GM23338 (cell line): ENCODE data around the gene FYB2. TPM values are rescaled to one million over a fixed set of nuclear protein-coding genes. Genes with fewer than 3 reads are reported as not detected.
A peak's percentile ranks its signal among the peaks of the same experiment; 100 is the strongest.

Experiments
- ATAC-seq: fragments of 200-7000 bp; cut with Tn5 transposase; 3 replicates; pipeline ENCODE4 v1.9.1; 2020
- DNase-seq: peaks from one replicate; pipeline ENCODE4 v3.0.0-alpha.2; 2015; ENCODE audit warnings: low spot score
- H2AFZ ChIP-seq: fragments of 200-600 bp; sonication (generic); 2 replicates; pipeline ENCODE4 v1.8.0; 2016; ENCODE audit warnings: antibody characterized with exemption, mild to moderate bottlenecking, moderate library complexity
- H3F3A ChIP-seq: fragments of 200-600 bp; sonication (generic); replicated peaks from 2 replicates; pipeline ENCODE4 v1.8.0; 2017; ENCODE audit warnings: antibody characterized with exemption, mixed run types, low read depth
- H3K27ac ChIP-seq: fragments of 200-600 bp; sonication (generic); 2 replicates; pipeline ENCODE4 v1.6.1; 2016; ENCODE audit warnings: low read depth
- H3K27me3 ChIP-seq: fragments of 200-600 bp; sonication (generic); 2 replicates; pipeline ENCODE4 v1.8.0; 2016; ENCODE audit warnings: mild to moderate bottlenecking, mixed run types, moderate library complexity; ENCODE audit not compliant: insufficient read depth
- H3K36me3 ChIP-seq: fragments of 200-600 bp; sonication (generic); 2 replicates; pipeline ENCODE4 v1.8.0; 2016; ENCODE audit warnings: mild to moderate bottlenecking; ENCODE audit not compliant: insufficient read depth
- H3K4me1 ChIP-seq: fragments of 200-600 bp; sonication (generic); 2 replicates; pipeline ENCODE4 v1.8.0; 2016; ENCODE audit warnings: mild to moderate bottlenecking, moderate library complexity; ENCODE audit not compliant: insufficient read depth
- H3K4me2 ChIP-seq: fragments of 200-600 bp; sonication (generic); 2 replicates; pipeline ENCODE4 v1.7.1; 2017; ENCODE audit warnings: mixed run types
- H3K4me3 ChIP-seq: fragments of 200-600 bp; sonication (generic); 2 replicates; pipeline ENCODE4 v1.6.1; 2016; ENCODE audit warnings: mixed run types
- H3K79me2 ChIP-seq: fragments of 200-600 bp; sonication (generic); replicated peaks from 2 replicates; pipeline ENCODE4 v1.8.0; 2017; ENCODE audit warnings: mild to moderate bottlenecking; ENCODE audit not compliant: insufficient read depth
- H3K9me2 ChIP-seq: fragments of 200-600 bp; sonication (generic); 2 replicates; pipeline ENCODE4 v1.8.0; 2017; ENCODE audit not compliant: insufficient read depth
- H4K20me1 ChIP-seq: fragments of 200-600 bp; sonication (generic); replicated peaks from 2 replicates; pipeline ENCODE4 v1.8.0; 2017; ENCODE audit warnings: mild to moderate bottlenecking; ENCODE audit not compliant: insufficient read depth
- H3K27ac Mint-ChIP-seq: 2 replicates; pipeline ENCODE4 v1.8.0; 2020; ENCODE audit warnings: inconsistent platforms, mild to moderate bottlenecking, moderate library complexity, mixed read lengths
- H3K27me3 Mint-ChIP-seq: 3 replicates; pipeline ENCODE4 v1.8.0; 2022; ENCODE audit warnings: low read depth, mild to moderate bottlenecking, moderate library complexity, mixed read lengths, inconsistent platforms; ENCODE audit not compliant: insufficient read depth, poor library complexity
- H3K36me3 Mint-ChIP-seq: 3 replicates; pipeline ENCODE4 v1.8.0; 2021; ENCODE audit warnings: low read depth, mild to moderate bottlenecking, inconsistent platforms, moderate library complexity, mixed read lengths
- H3K4me1 Mint-ChIP-seq: 3 replicates; pipeline ENCODE4 v1.8.0; 2020; ENCODE audit warnings: mild to moderate bottlenecking, inconsistent platforms, mixed read lengths
- H3K4me3 Mint-ChIP-seq: 3 replicates; pipeline ENCODE4 v1.8.0; 2021; ENCODE audit warnings: moderate library complexity, mild to moderate bottlenecking, inconsistent platforms, mixed read lengths
- H3K9me3 Mint-ChIP-seq: 3 replicates; pipeline ENCODE4 v1.8.0; 2020; ENCODE audit warnings: moderate library complexity, mild to moderate bottlenecking, inconsistent platforms, mixed read lengths
- CREB1 ChIP-seq: fragments of 250-450 bp; sonication (Bioruptor Pico); IDR thresholded peaks from 2 replicates; pipeline ENCODE4 v1.5.0; 2020; ENCODE audit warnings: low read depth, mild to moderate bottlenecking, moderate library complexity
- CTCF ChIP-seq, 2 experiments: fragments of 200-600 bp in 1 of 2; sonication (generic) in 1 of 2; conservative IDR thresholded peaks; 2 replicates each; pipeline versions ENCODE4 v1.5.1 to v1.6.1; 2016 to 2017; ENCODE audit warnings: antibody characterized with exemption in 2 of 2, low read depth in 2 of 2, mild to moderate bottlenecking in 2 of 2, moderate library complexity in 1 of 2
- ETS1 ChIP-seq: IDR thresholded peaks from 2 replicates; pipeline ENCODE4 v1.6.1; 2016; ENCODE audit warnings: antibody characterized with exemption
- EZH2 ChIP-seq: fragments of 200-600 bp; sonication (generic); IDR thresholded peaks from one replicate; pipeline ENCODE4 v1.8.0; 2017; ENCODE audit warnings: antibody characterized with exemption, mild to moderate bottlenecking, low read depth; ENCODE audit not compliant: unreplicated experiment
- EZH2phosphoT487 ChIP-seq: fragments of 200-600 bp; sonication (generic); IDR thresholded peaks from one replicate; pipeline ENCODE4 v1.8.1; 2018; ENCODE audit warnings: antibody characterized with exemption; ENCODE audit not compliant: unreplicated experiment
- JUNB ChIP-seq: IDR thresholded peaks from one replicate; pipeline ENCODE4 v1.6.1; 2016; ENCODE audit warnings: antibody characterized with exemption; ENCODE audit not compliant: unreplicated experiment
- NANOG ChIP-seq: IDR thresholded peaks from 2 replicates; pipeline ENCODE4 v1.6.1; 2016; ENCODE audit warnings: antibody characterized with exemption, borderline replicate concordance
- POLR2AphosphoS5 ChIP-seq: IDR thresholded peaks from 2 replicates; pipeline ENCODE4 v1.6.1; 2016; ENCODE audit warnings: antibody characterized with exemption, low read depth
- STAT1 ChIP-seq: IDR thresholded peaks from one replicate; pipeline ENCODE4 v1.6.1; 2016; ENCODE audit warnings: antibody characterized with exemption; ENCODE audit not compliant: unreplicated experiment
- ZNF114 ChIP-seq: fragments of 250-450 bp; sonication (Bioruptor Pico); IDR thresholded peaks from 2 replicates; pipeline ENCODE4 v1.5.0; 2020; ENCODE audit warnings: mild to moderate bottlenecking, moderate library complexity
- ZNF331 ChIP-seq: fragments of 250-450 bp; sonication (Bioruptor Pico); IDR thresholded peaks from 2 replicates; pipeline ENCODE4 v1.5.0; 2020; ENCODE audit warnings: low read depth, mild to moderate bottlenecking, moderate library complexity
- polyA plus RNA-seq: library from polyadenylated mRNA; unstranded; fragments of >200 nt; fragmentation: Nextera tagmentation; extraction: Ambion mirVana; gene quantifications from 2 replicates; pipeline ENCODE4 v1.2.1, GENCODE V29; 2016
- total RNA-seq: library from RNA; depleted of rRNA; stranded (reverse); fragments of >200 nt; shearing (Covaris generic); gene quantifications from 2 replicates; pipeline ENCODE4 v1.2.3, GENCODE V29; 2014
- TF ChIP-seq, protein P1 (sequence below): IDR thresholded peaks from one replicate; pipeline ENCODE4 v1.6.1; 2018; ENCODE audit warnings: antibody characterized with exemption; ENCODE audit not compliant: unreplicated experiment

Gene FYB2
- total and polyA plus RNA-seq, 2 experiments from 2014 or later = 0.39 TPM; not detected in 1

GRCh38 chr1:56816264-56816663, 2.9 kb downstream of the FYB2 start (continued):
- TF ChIP-seq EZH2 (no peak), JUNB (no peak), NANOG (no peak), ETS1 (no peak), STAT1 (no peak)

GRCh38 chr1:56814205-56814604, 5.0 kb downstream of the FYB2 start:
- Mint-ChIP-seq H3K27ac (no peak overlapping the region), H3K36me3 (no peaks in the 10 kb centered on the region), H3K4me1 (peaks cover 8% of the 10 kb centered on the region), H3K27me3 (peaks cover 2% of the 10 kb centered on the region), H3K9me3 (no peaks in the 10 kb centered on the region), H3K4me3 (no peak overlapping the region)
- Histone ChIP-seq H2AFZ (no peak overlapping the region), H4K20me1 (no peaks in the 10 kb centered on the region), H3K4me2 (no peak overlapping the region), H3K79me2 (no peaks in the 10 kb centered on the region), H3K4me3 (no peak overlapping the region), H3K9me2 (0 out of 2 replicates have a peak, but pooled peaks cover 4% of the 10 kb centered on the region), H3K36me3 (no peaks in the 10 kb centered on the region), H3K4me1 (0 out of 2 replicates have a peak, but pooled peaks cover under 1% of the 10 kb centered on the region), H3K27me3 (no peaks in the 10 kb centered on the region), H3K27ac (no peak overlapping the region), H3F3A (no peaks in the 10 kb centered on the region)
- ATAC-seq = no peak
- DNase-seq = no peak
- no peak for TF ChIP-seq STAT1

GRCh38 chr1:56811331-56811730, 7.9 kb downstream of the FYB2 start:
- H3K9me2 ChIP-seq = no peaks in the 10 kb centered on the region
- H3K4me1 ChIP-seq = no peaks in the 10 kb centered on the region
- no peaks in the 10 kb centered on the region for H3K27me3 Mint-ChIP-seq
- TF ChIP-seq EZH2 (no peak), JUNB (no peak), NANOG (no peak), ETS1 (no peak), CTCF (conservative IDR thresholded peaks at IDR 0.05; ENCODE audit: low read depth in 2 of 2) (no peak), POLR2AphosphoS5 (no peak), EZH2phosphoT487 (no peak), ZNF114 (CRISPR knock-in tag) (no peak), ZNF331 (CRISPR knock-in tag) (no peak), STAT1 (no peak), CREB1 (CRISPR knock-in tag) (no peak)
- TF ChIP-seq, protein P1, sequence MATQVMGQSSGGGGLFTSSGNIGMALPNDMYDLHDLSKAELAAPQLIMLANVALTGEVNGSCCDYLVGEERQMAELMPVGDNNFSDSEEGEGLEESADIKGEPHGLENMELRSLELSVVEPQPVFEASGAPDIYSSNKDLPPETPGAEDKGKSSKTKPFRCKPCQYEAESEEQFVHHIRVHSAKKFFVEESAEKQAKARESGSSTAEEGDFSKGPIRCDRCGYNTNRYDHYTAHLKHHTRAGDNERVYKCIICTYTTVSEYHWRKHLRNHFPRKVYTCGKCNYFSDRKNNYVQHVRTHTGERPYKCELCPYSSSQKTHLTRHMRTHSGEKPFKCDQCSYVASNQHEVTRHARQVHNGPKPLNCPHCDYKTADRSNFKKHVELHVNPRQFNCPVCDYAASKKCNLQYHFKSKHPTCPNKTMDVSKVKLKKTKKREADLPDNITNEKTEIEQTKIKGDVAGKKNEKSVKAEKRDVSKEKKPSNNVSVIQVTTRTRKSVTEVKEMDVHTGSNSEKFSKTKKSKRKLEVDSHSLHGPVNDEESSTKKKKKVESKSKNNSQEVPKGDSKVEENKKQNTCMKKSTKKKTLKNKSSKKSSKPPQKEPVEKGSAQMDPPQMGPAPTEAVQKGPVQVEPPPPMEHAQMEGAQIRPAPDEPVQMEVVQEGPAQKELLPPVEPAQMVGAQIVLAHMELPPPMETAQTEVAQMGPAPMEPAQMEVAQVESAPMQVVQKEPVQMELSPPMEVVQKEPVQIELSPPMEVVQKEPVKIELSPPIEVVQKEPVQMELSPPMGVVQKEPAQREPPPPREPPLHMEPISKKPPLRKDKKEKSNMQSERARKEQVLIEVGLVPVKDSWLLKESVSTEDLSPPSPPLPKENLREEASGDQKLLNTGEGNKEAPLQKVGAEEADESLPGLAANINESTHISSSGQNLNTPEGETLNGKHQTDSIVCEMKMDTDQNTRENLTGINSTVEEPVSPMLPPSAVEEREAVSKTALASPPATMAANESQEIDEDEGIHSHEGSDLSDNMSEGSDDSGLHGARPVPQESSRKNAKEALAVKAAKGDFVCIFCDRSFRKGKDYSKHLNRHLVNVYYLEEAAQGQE = no peak
- H3K27me3 ChIP-seq = no peaks in the 10 kb centered on the region
- H3K27ac ChIP-seq = no peak overlapping the region
- no peaks in the 10 kb centered on the region for H3K79me2 ChIP-seq
- H3K4me1 Mint-ChIP-seq = 0 out of 3 replicates have a peak, but pooled peaks cover 2% of the 10 kb centered on the region
- H3K36me3 Mint-ChIP-seq = no peaks in the 10 kb centered on the region
- no peak overlapping the region for H3K4me3 Mint-ChIP-seq
- no peaks in the 10 kb centered on the region for H3K36me3 ChIP-seq
- DNase-seq (peak; percentile 37), ATAC-seq (peak; percentile 53)
- H3K4me2 ChIP-seq = no peak overlapping the region
- no peaks in the 10 kb centered on the region for H3F3A ChIP-seq
- H3K27ac Mint-ChIP-seq = no peak overlapping the region
- H3K4me3 ChIP-seq = no peak overlapping the region
- H2AFZ ChIP-seq = no peak overlapping the region
- no peaks in the 10 kb centered on the region for H3K9me3 Mint-ChIP-seq
- H4K20me1 ChIP-seq = no peaks in the 10 kb centered on the region; the same call in 1 of the 2 replicates
